HCT116 (cell line): ENCODE measurements around the gene SEC14L1. TPM values are rescaled to one million over a fixed set of nuclear protein-coding genes. Genes with fewer than 3 reads are reported as not detected.

ENCODE experiments used
- ATAC-seq: fragments of 200-7000 bp; cut with Tn5 transposase; 2 replicates; pipeline ENCODE4 v1.9.1; 2020; ENCODE audit warnings: mild to moderate bottlenecking, moderate library complexity
- BruUV-seq: library from RNA; stranded (reverse); fragments of 400-500 nt; replicated peaks from 2 replicates; lab custom pipeline; 2021; lab: Mats Ljungman, UMichigan
- CTCF ChIA-PET: fragments of 300-600 bp; sonication (Branson Sonifier 250); formaldehyde crosslinking; loops from one replicate; lab custom pipeline; 2021; ENCODE audit warnings: antibody characterized with exemption; lab: Charles Lee
- POLR2A ChIA-PET: fragments of 300-600, 350-600 bp; sonication (Branson Sonifier 250); formaldehyde crosslinking; loops from one replicate; lab custom pipeline; 2021; ENCODE audit warnings: antibody characterized with exemption; lab: Charles Lee
- RAD21 ChIA-PET, 2 experiments: fragments of 300-600 bp; sonication (Branson Sonifier 250); formaldehyde crosslinking; loops; one replicate each; lab custom pipeline; 2023; ENCODE audit warnings: low total read pairs in 2 of 2; ENCODE audit not compliant: uncharacterized antibody in 2 of 2, unreplicated experiment in 2 of 2, low non-redundant PET in 1 of 2; lab: Charles Lee
- DNase-seq: peaks from one replicate; pipeline ENCODE4 v3.0.0-alpha.2; 2010; ENCODE audit warnings: low read depth, low spot score
- H2AFZ ChIP-seq: fragments of 200-600 bp; shearing (Covaris generic), sonication (generic); 2 replicates; pipeline ENCODE4 v1.6.1; 2017; ENCODE audit warnings: low read depth, mixed run types, mixed read lengths, antibody characterized with exemption, low read length; ENCODE audit not compliant: poor library complexity, severe bottlenecking
- H3K27ac ChIP-seq: 2 replicates; pipeline ENCODE4 v1.5.1; 2012; ENCODE audit warnings: low read depth, low read length
- H3K27me3 ChIP-seq: fragments of 200-600 bp; sonication (generic); 2 replicates; pipeline ENCODE4 v1.6.1; 2016; ENCODE audit warnings: mixed run types, low read length, mixed read lengths; ENCODE audit not compliant: insufficient read depth
- H3K36me3 ChIP-seq, 2 experiments: fragments of 200-500 bp in 1 of 2; fragments of 200-600 bp in 1 of 2; sonication (Bioruptor generic) in 1 of 2; sonication (generic) in 1 of 2; 2 replicates each; pipeline versions ENCODE4 v1.5.1 to v1.6.1; 2014 to 2016; ENCODE audit warnings: low read length in 2 of 2, inconsistent platforms in 1 of 2, mixed read lengths in 1 of 2, mixed run types in 1 of 2; ENCODE audit not compliant: insufficient read depth in 2 of 2, control insufficient read depth in 1 of 2
- H3K4me1 ChIP-seq, 2 experiments: fragments of 200-600 bp in 1 of 2; sonication (generic) in 1 of 2; 2 replicates each; pipeline versions ENCODE4 v1.5.1 to v1.6.1; 2012 to 2017; ENCODE audit warnings: low read length in 2 of 2, inconsistent platforms in 1 of 2, mild to moderate bottlenecking in 1 of 2, mixed read lengths in 1 of 2, mixed run types in 1 of 2, moderate library complexity in 1 of 2; ENCODE audit not compliant: insufficient read depth in 2 of 2, control insufficient read depth in 1 of 2
- H3K4me2 ChIP-seq: fragments of 200-600 bp; sonication (generic); 2 replicates; pipeline ENCODE4 v1.6.1; 2017; ENCODE audit warnings: mixed run types, low read length, mixed read lengths
- H3K4me3 ChIP-seq, 2 experiments: fragments of 200-600 bp in 1 of 2; sonication (generic) in 1 of 2; replicated peaks in 1 of 2; 2 replicates each; pipeline ENCODE4 v1.5.1; 2011 to 2016; ENCODE audit warnings: low read length in 2 of 2, control low read depth in 1 of 2, low read depth in 1 of 2, mild to moderate bottlenecking in 1 of 2, mixed read lengths in 1 of 2, mixed run types in 1 of 2
- H3K79me2 ChIP-seq: fragments of 200-600 bp; sonication (generic); 2 replicates; pipeline ENCODE4 v1.6.1; 2017; ENCODE audit warnings: mild to moderate bottlenecking, mixed run types, low read length, moderate library complexity, mixed read lengths; ENCODE audit not compliant: insufficient read depth
- H3K9ac ChIP-seq: fragments of 200-600 bp; sonication (generic); 2 replicates; pipeline ENCODE4 v1.6.1; 2016; ENCODE audit warnings: low read length, mixed read lengths
- H3K9me2 ChIP-seq: fragments of 200-600 bp; sonication (generic), shearing (Covaris generic); 2 replicates; pipeline ENCODE4 v1.6.1; 2017; ENCODE audit warnings: mixed run types, mild to moderate bottlenecking, moderate library complexity; ENCODE audit not compliant: insufficient read depth
- H3K9me3 ChIP-seq, 2 experiments: fragments of 200-500 bp in 1 of 2; fragments of 200-600 bp in 1 of 2; sonication (Bioruptor generic) in 1 of 2; sonication (generic) in 1 of 2; 2 replicates each; pipeline ENCODE4 v1.6.1; 2014 to 2017; ENCODE audit warnings: low read length in 2 of 2, mixed read lengths in 2 of 2, inconsistent platforms in 1 of 2, low read depth in 1 of 2, mild to moderate bottlenecking in 1 of 2, mixed run types in 1 of 2, moderate library complexity in 1 of 2; ENCODE audit not compliant: control insufficient read depth in 1 of 2, insufficient read depth in 1 of 2
- H4K20me1 ChIP-seq: fragments of 200-600 bp; sonication (generic), shearing (Covaris generic); 2 replicates; pipeline ENCODE4 v1.6.1; 2017; ENCODE audit warnings: mixed run types, mild to moderate bottlenecking, moderate library complexity; ENCODE audit not compliant: insufficient read depth
- CBX3 ChIP-seq: IDR thresholded peaks from 2 replicates; pipeline ENCODE4 v1.6.1; 2012; ENCODE audit warnings: low read depth
- CEBPB ChIP-seq: IDR thresholded peaks from 2 replicates; pipeline ENCODE4 v1.6.1; 2012; ENCODE audit warnings: low read depth
- EZH2 ChIP-seq: fragments of 200-600 bp; sonication (generic); IDR thresholded peaks from 2 replicates; pipeline ENCODE4 v1.6.1; 2017; ENCODE audit warnings: antibody characterized with exemption, mixed run types
- FOSL1 ChIP-seq: IDR thresholded peaks from 2 replicates; pipeline ENCODE4 v1.6.1; 2012; ENCODE audit warnings: low read depth
- JUND ChIP-seq: IDR thresholded peaks from 2 replicates; pipeline ENCODE4 v1.6.1; 2012
- POLR2A ChIP-seq: IDR thresholded peaks from 2 replicates; pipeline ENCODE4 v1.7.0; 2011; ENCODE audit warnings: borderline replicate concordance; ENCODE audit not compliant: insufficient read depth, insufficient read length; ENCODE audit errors: extremely low read depth
- POLR2AphosphoS5 ChIP-seq: IDR thresholded peaks from 2 replicates; pipeline ENCODE4 v1.6.1; 2011; ENCODE audit warnings: mild to moderate bottlenecking, low read depth, low read length, moderate library complexity
- SIN3A ChIP-seq: IDR thresholded peaks from 2 replicates; pipeline ENCODE4 v1.6.1; 2012; ENCODE audit warnings: low read depth
- SP1 ChIP-seq: IDR thresholded peaks from 2 replicates; pipeline ENCODE4 v1.6.1; 2012; ENCODE audit warnings: low read depth
- SRF ChIP-seq: IDR thresholded peaks from 2 replicates; pipeline ENCODE4 v1.6.1; 2012; ENCODE audit warnings: low read depth
- TCF7L2 ChIP-seq: IDR thresholded peaks from 2 replicates; pipeline ENCODE4 v1.7.0; 2011; ENCODE audit warnings: borderline replicate concordance, inconsistent platforms; ENCODE audit not compliant: insufficient read depth, insufficient read length; ENCODE audit errors: extremely low read depth
- ZFX ChIP-seq: fragments of 450-650 bp; IDR thresholded peaks from 2 replicates; pipeline ENCODE4 v1.6.1; 2017
- intact Hi-C: fragments of 100-400 bp; cut with micrococcal nuclease; formaldehyde crosslinking; loops from 2 replicates; pipeline ENCODE4 v1.10.0; 2022
- total RNA-seq: library from RNA; stranded (reverse); gene quantifications from one replicate; pipeline ENCODE4 v1.2.1, GENCODE V29; 2021; ENCODE audit not compliant: unreplicated experiment
- TF ChIP-seq, protein P1 (sequence below): IDR thresholded peaks from 2 replicates; pipeline ENCODE4 v1.6.1; 2012; ENCODE audit warnings: low read depth
- TF ChIP-seq, protein P2 (sequence below): IDR thresholded peaks from 2 replicates; pipeline ENCODE4 v1.6.1; 2012
- TF ChIP-seq, protein P3 (sequence below): IDR thresholded peaks from 2 replicates; pipeline ENCODE4 v1.6.1; 2012

Gene SEC14L1
- total RNA-seq, 1 experiment from 2014 or later: 59.7 TPM

DNA sequence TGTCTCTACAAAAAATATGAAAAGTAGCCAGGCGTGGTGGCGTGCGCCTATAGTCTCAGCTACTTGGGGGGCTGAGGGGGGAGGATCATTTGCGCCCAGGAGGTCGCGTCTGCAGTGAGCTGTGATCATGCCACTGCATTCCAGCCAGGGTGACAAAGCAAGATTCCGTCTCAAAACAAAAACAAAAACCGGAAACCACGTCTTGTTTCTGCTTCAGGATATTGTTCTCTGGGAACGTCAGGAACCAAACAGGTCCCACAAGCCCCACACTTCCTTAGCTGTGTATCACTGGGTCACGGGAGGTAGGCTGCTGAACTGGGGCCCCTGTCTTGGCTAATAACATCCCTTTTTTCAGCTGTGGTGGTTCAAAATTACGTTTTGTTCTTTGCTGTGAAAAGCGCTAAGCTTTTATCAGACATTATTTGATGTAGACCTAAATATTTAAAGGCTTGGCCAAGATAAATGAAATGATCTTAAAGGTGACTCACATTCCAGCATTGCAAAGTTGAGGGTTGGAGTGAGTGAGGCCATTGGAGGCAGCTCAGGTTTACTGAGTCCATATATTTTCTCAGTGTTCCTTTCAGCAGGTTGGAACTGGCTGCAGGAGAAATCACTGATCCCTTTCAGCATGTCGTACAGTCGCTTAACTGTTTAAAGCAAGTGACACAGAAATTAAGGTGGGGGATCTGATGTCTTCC, 16.4 kb upstream of the SEC14L1 start (continued):
- TF ChIP-seq, protein P1, sequence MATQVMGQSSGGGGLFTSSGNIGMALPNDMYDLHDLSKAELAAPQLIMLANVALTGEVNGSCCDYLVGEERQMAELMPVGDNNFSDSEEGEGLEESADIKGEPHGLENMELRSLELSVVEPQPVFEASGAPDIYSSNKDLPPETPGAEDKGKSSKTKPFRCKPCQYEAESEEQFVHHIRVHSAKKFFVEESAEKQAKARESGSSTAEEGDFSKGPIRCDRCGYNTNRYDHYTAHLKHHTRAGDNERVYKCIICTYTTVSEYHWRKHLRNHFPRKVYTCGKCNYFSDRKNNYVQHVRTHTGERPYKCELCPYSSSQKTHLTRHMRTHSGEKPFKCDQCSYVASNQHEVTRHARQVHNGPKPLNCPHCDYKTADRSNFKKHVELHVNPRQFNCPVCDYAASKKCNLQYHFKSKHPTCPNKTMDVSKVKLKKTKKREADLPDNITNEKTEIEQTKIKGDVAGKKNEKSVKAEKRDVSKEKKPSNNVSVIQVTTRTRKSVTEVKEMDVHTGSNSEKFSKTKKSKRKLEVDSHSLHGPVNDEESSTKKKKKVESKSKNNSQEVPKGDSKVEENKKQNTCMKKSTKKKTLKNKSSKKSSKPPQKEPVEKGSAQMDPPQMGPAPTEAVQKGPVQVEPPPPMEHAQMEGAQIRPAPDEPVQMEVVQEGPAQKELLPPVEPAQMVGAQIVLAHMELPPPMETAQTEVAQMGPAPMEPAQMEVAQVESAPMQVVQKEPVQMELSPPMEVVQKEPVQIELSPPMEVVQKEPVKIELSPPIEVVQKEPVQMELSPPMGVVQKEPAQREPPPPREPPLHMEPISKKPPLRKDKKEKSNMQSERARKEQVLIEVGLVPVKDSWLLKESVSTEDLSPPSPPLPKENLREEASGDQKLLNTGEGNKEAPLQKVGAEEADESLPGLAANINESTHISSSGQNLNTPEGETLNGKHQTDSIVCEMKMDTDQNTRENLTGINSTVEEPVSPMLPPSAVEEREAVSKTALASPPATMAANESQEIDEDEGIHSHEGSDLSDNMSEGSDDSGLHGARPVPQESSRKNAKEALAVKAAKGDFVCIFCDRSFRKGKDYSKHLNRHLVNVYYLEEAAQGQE: no peak
- peak; percentile 61; the same call in 1 of the 2 replicates for TF ChIP-seq SP1
- peak; percentile 50; the same call in 1 of the 2 replicates for TF ChIP-seq FOSL1
- TF ChIP-seq TCF7L2: no peak

- H3K79me2 ChIP-seq: peaks cover 5% of the 10 kb centered on the region
- peaks cover 56 to 89% of the 10 kb centered on the region in 2 experiments for H3K4me1 ChIP-seq
- DNase-seq (peak; percentile 91), ATAC-seq (peak; percentile 82)
- ChIA-PET CTCF (interaction anchor here (0.6 to 3.6 kb wide), 2 partner anchors 15 to 37 kb away, joined by 3 to 18 read pairs; partner anchors contain the start of gene SEC14L1), RAD21 (interaction anchor here in 1 of 2 experiments (0.9 to 1.0 kb wide), 2 partner anchors 15 to 89 kb away, joined by 3 to 4 read pairs; partner anchors contain the start of gene SEC14L1), POLR2A (interaction anchor here (0.7 to 3.4 kb wide), 6 partner anchors 9 to 129 kb away, joined by 3 to 19 read pairs (median 4); partner anchors contain the start of gene SEC14L1)
- H3K36me3 ChIP-seq: no peaks in the 10 kb centered on the region
- BruUV-seq: no TSS peak
- no peak overlapping the region for H2AFZ ChIP-seq
- peak; percentile 81 for TF ChIP-seq JUND
- TF ChIP-seq ZFX: peak; percentile 61; the same call in 1 of the 2 replicates
- TF ChIP-seq, protein P2, sequence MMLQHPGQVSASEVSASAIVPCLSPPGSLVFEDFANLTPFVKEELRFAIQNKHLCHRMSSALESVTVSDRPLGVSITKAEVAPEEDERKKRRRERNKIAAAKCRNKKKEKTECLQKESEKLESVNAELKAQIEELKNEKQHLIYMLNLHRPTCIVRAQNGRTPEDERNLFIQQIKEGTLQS: no peak
- peak; percentile 53; the same call in 1 of the 2 replicates for TF ChIP-seq POLR2AphosphoS5
- TF ChIP-seq CBX3: peak; percentile 80; the same call in 1 of the 2 replicates
- peak; percentile 72 for TF ChIP-seq SIN3A
- TF ChIP-seq CEBPB: peak; percentile 51; the same call in 1 of the 2 replicates
- no peak for TF ChIP-seq SRF
- peak; percentile 79 for TF ChIP-seq SP1
- no peak for TF ChIP-seq POLR2A
- TF ChIP-seq, protein P3, sequence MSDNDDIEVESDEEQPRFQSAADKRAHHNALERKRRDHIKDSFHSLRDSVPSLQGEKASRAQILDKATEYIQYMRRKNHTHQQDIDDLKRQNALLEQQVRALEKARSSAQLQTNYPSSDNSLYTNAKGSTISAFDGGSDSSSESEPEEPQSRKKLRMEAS: peak; percentile 88
- no peak for TF ChIP-seq EZH2
- TF ChIP-seq FOSL1: peak; percentile 87
- H3K9me3 ChIP-seq: no peaks in the 10 kb centered on the region
- no peaks in the 10 kb centered on the region for H4K20me1 ChIP-seq
- H3K4me2 ChIP-seq: peak overlapping the region; percentile 73
- H3K4me3 ChIP-seq: peak overlapping the region; percentile 15 to 39
- H3K9ac ChIP-seq: peak overlapping the region; percentile 65
- H3K27ac ChIP-seq: peak overlapping the region; percentile 75
- H3K27me3 ChIP-seq: no peaks in the 10 kb centered on the region
- intact Hi-C loops: loop anchor here (2.0 kb wide), 1 partner anchor 15 kb away; the partner anchor contains the start of gene SEC14L1
- no peaks in the 10 kb centered on the region for H3K9me2 ChIP-seq
Measured at GRCh38 chr17:77125432-77125901, 15.3 kb upstream of the SEC14L1 start.
